ENCODE results near the gene CD6. TPM values are rescaled to one million over a fixed set of nuclear protein-coding genes. Genes with fewer than 3 reads are reported as not detected.

CD6 gene
- total RNA-seq, 1 experiment from 2014 or later = not detected

DNA sequence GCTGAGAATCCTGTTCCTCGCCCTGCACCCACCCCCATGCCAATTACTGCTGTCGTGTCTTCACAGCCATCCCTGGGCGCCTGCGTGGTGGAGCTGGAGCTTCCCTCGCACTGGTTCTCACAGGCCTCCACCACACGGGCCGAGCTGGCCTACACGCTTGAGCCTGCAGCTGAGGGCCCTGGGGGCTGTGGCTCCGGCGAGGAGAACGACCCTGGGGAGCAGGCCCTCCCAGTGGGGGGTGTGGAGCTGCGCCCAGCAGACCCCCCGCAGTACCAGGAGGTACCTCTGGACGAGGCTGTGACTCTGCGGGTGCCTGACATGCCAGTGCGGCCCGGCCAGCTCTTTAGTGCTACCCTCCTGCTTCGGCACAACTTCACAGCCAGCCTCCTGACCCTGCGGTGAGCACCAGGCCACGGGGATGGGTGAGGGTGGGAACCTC is 42.9 kb upstream of the CD6 start:
- Histone ChIP-seq H4K8ac (replicated peaks; ENCODE audit: insufficient read length, low read depth, low read length) (no peak overlapping the region), H3K27me3 (ENCODE audit: insufficient read depth, low read length) (no peaks in the 10 kb centered on the region), H2AFZ (ENCODE audit: low read length) (no peak overlapping the region), H4K91ac (ENCODE audit: insufficient read length, low read depth, low read length) (no peak overlapping the region), H3K79me1 (ENCODE audit: insufficient read depth, low read depth, low read length, poor library complexity, severe bottlenecking) (no peaks in the 10 kb centered on the region), H3K18ac (ENCODE audit: insufficient read length, low read depth, low read length) (no peak overlapping the region), H3K23me2 (ENCODE audit: insufficient read length, low read depth, low read length, poor library complexity, severe bottlenecking) (peaks cover 10% of the 10 kb centered on the region), H3K4me2 (ENCODE audit: insufficient read depth, insufficient read length, low read length) (no peak overlapping the region), H3K4me1 (ENCODE audit: insufficient read depth, low read length) (peaks cover 2% of the 10 kb centered on the region; the same call in 1 of the 2 replicates), H2BK12ac (ENCODE audit: insufficient read length, low read depth, low read length) (no peak overlapping the region), H2BK120ac (ENCODE audit: low read depth, low read length, poor library complexity, severe bottlenecking) (no peak overlapping the region), H3K9ac (ENCODE audit: extremely low read depth, insufficient read length, low read length) (no peak overlapping the region), H2BK15ac (ENCODE audit: low read depth, low read length) (no peak overlapping the region), H4K5ac (ENCODE audit: insufficient read length, low read depth, low read length) (no peak overlapping the region), H2BK20ac (ENCODE audit: low read depth, low read length, poor library complexity, severe bottlenecking) (no peak overlapping the region), H3K79me2 (ENCODE audit: insufficient read depth, low read length) (no peaks in the 10 kb centered on the region), H2BK5ac (ENCODE audit: insufficient read length, low read length) (no peak overlapping the region), H3K14ac (ENCODE audit: insufficient read depth, low read length) (no peak overlapping the region), H2AK5ac (ENCODE audit: insufficient read length, low read length) (no peak overlapping the region), H3K9me3 (ENCODE audit: control insufficient read depth, low read depth, low read length) (no peaks in the 10 kb centered on the region), H3K27ac (ENCODE audit: insufficient read length, low read depth, low read length) (no peak overlapping the region), H3K23ac (ENCODE audit: insufficient read length, low read depth, low read length) (no peak overlapping the region), H3T11ph (ENCODE audit: low read length) (no peak overlapping the region), H3K4ac (ENCODE audit: low read depth, low read length) (no peak overlapping the region), H3K56ac (ENCODE audit: insufficient read length, low read depth, low read length) (no peak overlapping the region), H4K20me1 (ENCODE audit: control insufficient read depth, insufficient read depth, insufficient read length) (no peaks in the 10 kb centered on the region)
- no peak for DNase-seq
- Mint-ChIP-seq H3K9me3 (no peaks in the 10 kb centered on the region), H3K27me3 (ENCODE audit: low read depth) (peaks cover 7% of the 10 kb centered on the region), H3K36me3 (ENCODE audit: insufficient read depth in 1 of 3, low read depth in 3 of 3) (peaks cover 31 to 58% (median 45%) of the 10 kb centered on the region in 3 experiments; a peak in 6 of 7 replicates), H3K4me3 (no peak overlapping the region), H3K27ac (no peak overlapping the region), H3K4me1 (peaks cover 21 to 29% of the 10 kb centered on the region in 2 experiments)
- no CpG with 5 or more reads among the region's 20 CpGs for WGBS (ENCODE audit: extremely low coverage, insufficient read length, low lambda C conversion rate)
- TF ChIP-seq, protein P1, sequence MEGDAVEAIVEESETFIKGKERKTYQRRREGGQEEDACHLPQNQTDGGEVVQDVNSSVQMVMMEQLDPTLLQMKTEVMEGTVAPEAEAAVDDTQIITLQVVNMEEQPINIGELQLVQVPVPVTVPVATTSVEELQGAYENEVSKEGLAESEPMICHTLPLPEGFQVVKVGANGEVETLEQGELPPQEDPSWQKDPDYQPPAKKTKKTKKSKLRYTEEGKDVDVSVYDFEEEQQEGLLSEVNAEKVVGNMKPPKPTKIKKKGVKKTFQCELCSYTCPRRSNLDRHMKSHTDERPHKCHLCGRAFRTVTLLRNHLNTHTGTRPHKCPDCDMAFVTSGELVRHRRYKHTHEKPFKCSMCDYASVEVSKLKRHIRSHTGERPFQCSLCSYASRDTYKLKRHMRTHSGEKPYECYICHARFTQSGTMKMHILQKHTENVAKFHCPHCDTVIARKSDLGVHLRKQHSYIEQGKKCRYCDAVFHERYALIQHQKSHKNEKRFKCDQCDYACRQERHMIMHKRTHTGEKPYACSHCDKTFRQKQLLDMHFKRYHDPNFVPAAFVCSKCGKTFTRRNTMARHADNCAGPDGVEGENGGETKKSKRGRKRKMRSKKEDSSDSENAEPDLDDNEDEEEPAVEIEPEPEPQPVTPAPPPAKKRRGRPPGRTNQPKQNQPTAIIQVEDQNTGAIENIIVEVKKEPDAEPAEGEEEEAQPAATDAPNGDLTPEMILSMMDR (conservative IDR thresholded peaks at IDR 0.05) = no peak

All from H9 (cell line).